ENCODE results near the gene RMI1.

Gene RMI1

GRCh38 chr9:83971485-83971884 lies 9.1 kb upstream of the RMI1 start:
- no peak for DNase-seq

DNA sequence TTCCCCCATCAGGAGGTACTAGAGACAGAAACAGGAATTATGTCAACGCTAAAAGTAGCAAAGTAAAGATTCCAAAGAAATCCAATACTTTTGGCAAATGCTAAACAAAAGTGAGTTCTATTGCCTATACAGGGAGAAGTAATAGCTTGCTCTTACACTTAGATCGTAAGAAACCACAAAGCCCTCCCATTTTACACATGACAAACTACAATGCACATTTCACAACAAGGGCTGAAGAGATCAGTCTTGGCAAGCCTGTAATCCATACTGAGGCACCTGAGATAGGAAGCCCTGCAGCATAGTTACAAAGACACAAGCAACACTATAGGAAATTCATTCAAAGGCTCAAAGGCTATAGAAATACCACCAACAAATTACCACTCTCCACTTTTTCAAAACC lies 8.3 kb upstream of the RMI1 start:
- DNase-seq: no peak

GRCh38 chr9:83975300-83975699 lies 5.3 kb upstream of the RMI1 start:
- DNase-seq: no peak

- DNase-seq: no peak
These were observed 4.2 kb upstream of the RMI1 start for GRCh38 chr9:83976372-83976771.

DNA sequence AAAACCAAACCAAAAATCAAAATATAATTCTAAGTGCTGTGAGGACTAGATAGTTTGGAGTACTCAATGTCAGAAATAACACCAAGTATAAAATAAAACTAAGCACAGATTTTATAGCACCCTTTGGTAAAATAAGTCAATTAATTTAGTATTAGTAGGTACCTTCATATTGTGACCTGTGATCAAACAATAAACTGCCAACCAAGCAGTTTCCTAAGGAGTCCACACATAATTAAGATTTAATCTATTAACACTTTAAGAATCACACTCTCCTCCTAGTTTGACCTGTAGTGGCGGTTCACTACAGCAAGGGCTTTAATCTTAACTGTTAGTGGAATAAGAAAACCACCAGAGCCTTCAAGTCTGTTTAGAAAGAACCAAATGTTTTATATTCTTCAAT lies 3.4 kb upstream of the RMI1 start:
- no peak for DNase-seq

DNA sequence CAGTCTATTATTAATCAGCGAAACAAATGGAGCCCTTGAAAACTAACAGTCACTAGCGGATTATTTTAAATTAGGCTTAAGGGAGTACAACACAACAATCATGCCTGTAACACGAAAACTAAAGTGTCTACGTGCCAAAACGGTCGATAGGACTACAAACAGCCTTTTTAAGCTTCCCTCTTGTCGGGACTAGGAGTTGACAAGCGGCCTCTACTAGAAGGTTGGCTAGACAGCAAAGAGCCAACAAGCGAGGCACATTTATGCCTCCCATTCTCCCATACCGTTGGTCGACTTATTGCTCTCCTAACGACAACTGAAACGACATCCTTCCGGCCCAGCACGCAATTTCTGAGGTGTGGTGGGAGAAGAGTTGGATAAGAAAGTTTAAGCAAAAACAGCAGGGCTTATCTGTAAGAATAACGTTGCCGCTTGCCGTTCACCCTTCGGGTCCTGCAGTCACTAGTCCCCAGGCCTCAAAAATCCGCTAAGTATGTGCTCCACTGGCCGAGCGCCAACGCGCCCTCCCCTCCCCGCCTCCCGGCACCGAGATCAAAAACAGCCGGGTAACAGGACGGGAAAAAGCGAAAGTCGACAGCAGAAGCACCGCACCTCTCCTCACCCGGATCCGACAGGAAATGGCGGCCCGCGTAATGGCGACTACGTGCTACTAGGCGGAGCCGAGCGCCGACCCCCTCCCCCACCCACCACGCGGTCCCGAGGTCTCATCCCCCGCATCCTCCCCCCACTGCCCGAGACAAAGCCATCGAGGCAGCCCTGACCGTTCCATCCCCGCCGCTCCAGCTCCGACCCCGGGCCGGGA lies 1.4 kb upstream of the RMI1 start:
- peak; percentile 69 to 79 (median 72) for DNase-seq

DNA sequence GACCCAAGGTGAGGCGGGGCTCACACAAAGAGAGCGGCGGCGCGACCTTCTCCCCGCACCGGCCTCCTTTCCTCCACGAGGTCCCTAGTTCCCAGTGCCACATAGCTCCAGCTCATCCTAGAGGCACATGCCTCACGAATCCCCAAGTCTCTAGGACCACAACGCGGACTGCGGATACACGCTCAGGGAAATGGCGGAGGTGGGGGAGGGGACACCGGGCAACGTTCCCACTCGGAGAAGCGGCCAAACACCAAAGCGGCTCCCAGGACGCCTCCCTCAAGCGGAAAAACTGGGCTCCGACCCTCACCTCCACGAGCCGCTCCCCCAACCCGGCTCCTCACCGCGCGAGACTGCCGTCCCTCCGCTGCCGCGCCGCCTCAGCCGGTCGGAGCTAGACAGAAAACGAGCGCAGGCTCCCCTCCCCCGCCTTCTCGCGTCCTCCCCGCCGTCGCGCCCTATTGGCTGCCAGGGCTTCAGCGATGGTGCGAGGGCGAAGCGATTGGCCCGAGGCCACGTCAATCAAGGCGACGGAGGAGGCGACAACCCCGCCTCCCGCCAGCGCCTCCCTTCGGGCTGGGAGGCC lies 702 bp upstream of the RMI1 start, which contains the start of gene HNRNPK:
Gene HNRNPK (minus strand): TSS at position 404 of the 583 bp plus-strand sequence. CDS start 1,963 bp downstream, outside the sequence.
- peak; percentile 98 to 99 (median 99) for DNase-seq

DNA sequence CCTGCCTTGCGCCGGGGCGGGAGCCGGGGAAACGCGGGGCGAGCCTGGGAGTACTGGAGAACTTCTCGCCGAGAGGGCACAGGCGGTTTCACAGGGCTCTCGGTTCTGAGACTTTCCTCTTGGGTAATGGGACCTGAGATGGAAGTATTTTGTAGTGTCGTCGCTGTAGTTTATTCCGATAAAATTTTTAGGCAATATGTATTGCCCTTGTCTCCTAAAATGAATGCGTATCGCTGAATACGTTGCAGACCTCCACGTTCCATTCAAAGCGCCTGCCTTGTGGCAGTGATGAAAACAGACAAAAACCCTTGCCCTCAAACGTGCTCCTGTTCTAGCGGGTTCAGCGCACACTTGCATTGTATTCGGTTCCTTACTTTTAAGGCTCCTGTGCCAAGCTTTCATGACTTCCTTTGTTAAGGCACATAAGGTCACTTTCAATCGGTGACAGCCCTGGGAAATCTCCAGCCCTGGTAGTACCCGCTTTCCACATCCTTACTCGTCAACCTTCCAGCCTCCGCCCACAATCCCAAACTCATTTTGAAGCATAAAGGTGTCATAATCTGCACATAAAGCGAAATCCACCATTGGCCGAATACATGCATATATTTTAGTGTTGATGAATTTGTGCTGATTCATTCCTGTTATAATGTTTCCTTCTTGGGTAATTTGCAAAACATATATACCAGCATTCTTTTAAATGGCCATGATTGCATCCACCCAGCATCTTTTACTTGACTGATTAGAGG lies 694 bp downstream of the RMI1 start:
- no peak for DNase-seq

DNA sequence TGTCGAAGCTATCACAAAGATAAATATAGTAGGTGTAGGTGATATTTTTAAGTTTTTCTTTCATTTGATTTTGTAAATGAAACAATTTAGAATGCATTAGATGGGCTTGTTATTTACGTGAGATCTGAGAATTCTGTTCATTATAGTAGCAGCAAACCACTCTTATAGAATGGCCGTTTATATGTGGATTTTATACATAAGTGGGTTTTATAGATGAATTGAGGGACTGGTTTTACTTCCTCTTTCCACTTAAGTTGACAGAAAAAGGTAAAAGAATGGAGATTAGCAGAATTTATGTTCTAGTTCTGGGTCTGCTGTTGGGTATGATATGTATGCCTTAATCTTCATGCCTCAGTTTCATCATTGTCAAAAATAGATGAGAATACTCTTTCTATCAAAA lies 5.6 kb downstream of the RMI1 start:
- no peak for DNase-seq

DNA sequence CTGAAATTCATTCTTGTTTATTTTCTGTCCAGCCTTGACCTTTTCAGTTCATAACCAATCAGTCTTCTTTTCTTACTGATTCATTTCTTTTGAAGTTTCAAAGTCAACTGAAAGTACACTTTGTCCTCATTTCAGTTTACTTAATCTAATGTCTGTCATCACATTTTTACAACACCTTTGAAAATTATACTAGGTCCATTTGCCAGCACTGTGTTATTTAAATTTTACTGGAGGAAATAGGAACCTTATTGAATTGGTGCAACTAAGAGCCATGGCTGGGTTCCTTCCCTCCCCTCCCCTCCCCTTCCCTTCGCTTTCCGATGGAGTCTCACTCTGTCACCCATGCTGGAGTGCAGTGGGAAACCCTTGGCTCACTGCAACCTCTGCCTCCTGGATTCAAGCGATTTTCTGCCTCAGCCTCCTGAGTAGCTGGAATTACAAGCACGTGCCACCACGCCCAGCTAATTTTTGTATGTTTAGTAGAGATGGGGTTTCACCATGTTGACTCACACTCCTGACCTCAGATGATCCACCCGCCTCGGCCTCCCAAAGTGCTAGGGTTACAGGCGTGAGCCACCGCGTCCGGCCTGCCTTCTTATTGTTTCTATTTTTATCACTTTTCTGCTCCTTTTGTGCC lies 6.3 kb downstream of the RMI1 start:
- no peak for DNase-seq

DNA sequence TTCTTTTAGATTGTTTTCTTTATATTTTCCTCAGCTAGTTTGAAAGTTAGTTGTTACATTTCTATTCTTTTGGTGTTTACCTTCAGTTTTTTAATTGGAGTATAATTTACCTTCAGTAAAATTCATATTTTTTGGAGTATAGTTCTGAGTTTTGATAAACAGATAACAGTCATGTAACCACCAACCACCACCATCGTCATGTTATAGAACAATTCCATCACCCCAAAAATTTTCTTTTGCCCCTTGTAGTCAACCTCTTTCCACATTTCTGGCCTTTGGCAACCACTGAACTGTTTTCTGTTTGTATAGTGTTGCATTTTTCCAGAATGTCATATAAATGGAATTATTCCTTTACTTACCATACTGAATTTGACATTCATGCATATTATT lies 6.8 kb downstream of the RMI1 start:
- no peak for DNase-seq

DNA sequence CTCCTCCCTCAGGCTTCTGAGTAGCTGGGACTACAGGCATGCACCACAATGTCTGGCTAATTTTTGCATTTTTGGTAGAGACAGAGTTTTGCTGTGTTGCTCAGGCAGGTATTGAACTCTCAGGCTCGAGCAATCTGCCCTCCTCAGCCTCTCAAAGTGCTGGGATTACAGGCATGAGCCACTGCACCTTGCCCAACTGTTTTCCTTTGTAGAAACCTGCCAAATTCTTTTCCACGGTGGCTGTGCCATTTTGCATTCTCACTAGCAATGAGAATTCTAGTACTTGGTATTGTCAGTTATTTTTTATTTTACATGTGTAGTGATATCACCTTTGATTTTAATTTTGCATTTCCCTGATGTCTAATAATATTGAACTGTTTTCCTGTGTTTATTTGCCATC lies 7.8 kb downstream of the RMI1 start:
- no peak for DNase-seq

DNA sequence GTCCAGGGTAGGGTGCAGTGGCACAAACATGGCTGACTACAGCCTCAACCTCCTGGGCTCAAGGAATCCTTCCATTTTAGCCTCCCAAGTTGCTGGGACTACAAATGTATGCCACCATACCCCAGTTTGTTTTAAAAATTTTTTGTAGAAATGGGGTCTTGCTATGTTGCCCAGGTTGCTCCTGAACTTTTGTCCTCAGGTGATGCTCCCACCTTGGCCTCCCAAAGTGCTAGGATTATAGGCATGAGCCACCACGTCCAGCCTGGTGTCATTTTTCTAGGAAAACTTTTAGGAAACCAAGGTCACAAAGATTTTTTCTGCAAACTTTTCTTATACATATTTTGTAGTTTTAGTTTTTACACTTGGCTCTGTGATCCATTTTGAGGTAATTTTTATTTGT lies 10.8 kb downstream of the RMI1 start:
- no peak for DNase-seq

- no peak for DNase-seq
These were observed 11.8 kb downstream of the RMI1 start for GRCh38 chr9:83992407-83992806.

DNA sequence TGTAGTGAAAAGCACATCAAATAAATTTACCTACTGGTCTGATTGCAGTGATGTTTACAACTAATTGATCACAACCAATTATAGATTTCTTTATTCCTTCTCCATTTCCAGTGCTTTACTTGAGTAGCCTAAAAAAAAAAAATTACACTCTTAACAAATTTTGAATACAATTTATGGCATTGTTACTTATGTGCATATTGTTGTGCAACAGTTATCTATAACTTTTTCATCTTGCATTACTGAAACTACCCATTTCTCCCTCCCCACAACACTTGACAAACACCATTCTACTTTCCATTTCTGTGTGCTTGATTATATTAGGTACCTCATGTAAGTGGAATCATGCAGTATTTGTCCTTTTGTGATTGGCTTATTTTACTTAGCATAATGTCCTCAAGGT lies 12.3 kb downstream of the RMI1 start:
- DNase-seq: no peak

- DNase-seq: no peak
These were observed 15.5 kb downstream of the RMI1 start for GRCh38 chr9:83996126-83996525.

GRCh38 chr9:83999141-83999918 lies 18.7 kb downstream of the RMI1 start:
- DNase-seq: no peak

- DNase-seq: no peak
These were observed 19.6 kb downstream of the RMI1 start for GRCh38 chr9:84000186-84000585.

DNA sequence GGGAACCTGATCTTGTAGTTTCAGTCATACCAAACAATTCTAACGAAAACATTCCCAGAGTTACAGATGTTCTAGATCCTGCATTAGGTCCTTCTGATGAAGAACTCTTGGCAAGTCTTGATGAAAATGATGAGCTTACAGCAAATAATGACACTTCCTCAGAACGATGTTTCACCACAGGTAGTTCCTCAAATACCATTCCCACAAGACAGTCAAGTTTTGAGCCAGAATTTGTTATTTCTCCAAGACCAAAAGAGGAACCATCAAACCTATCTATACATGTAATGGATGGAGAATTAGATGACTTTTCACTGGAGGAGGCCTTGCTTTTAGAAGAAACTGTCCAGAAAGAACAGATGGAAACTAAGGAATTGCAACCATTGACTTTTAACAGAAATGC lies 21.0 kb downstream of the RMI1 start:
- DNase-seq: no peak

GRCh38 chr9:84002344-84002743 lies 21.7 kb downstream of the RMI1 start:
- no peak for DNase-seq

DNA sequence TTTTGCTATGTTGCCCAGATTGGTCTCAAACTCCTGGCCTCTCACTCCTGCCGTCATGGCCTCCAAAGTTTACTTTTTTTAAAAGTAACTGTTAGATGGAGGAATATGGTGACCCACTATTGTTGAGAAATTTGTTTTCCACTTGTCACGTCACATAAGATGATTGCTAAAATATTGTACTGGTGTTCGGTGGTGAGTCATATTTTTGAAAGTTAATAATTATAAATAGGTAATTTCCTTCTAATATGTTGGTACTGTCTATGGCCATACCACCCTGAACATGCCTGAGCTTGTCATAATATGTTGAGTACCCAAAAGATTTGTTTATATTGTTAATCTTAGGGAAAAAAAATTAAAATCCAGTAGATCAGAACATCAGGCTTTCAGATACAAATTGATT lies 22.6 kb downstream of the RMI1 start:
- DNase-seq: no peak

DNA sequence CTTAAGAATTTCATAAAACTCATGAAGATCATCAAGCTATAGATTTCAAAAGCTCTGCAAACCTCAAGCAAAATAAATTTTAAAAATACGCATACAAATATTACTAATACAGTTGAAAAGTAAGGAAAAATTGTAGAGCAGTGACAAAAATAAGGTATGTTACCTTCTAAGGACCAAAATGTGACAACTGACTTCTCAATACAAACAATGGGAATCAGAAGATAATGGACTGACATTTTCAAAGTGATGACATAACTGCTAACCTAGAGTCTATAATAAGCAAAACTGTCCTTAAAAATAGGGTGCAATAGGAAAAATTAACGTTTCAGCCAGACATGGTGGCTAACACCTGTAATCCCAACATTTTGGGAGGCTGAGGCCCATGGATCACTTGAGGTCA lies 27.1 kb downstream of the RMI1 start:
- DNase-seq: no peak
